HT-29 (cell line): Measurements from ENCODE around the gene SUSD3. TPM values are rescaled to one million over a fixed set of nuclear protein-coding genes. Genes with fewer than 3 reads are reported as not detected.

ENCODE experiments used
- DNase-seq: peaks from one replicate; pipeline ENCODE4 v3.0.0-alpha.2; 2015; ENCODE audit warnings: low spot score
- total RNA-seq: library from RNA; depleted of rRNA; stranded (reverse); fragments of >200 nt; shearing (Covaris generic); gene quantifications from 2 replicates; pipeline ENCODE4 v1.2.3, GENCODE V29; 2014; rRNA removed

Gene SUSD3
- total RNA-seq, 1 experiment from 2014 or later = 4.5 TPM

GRCh38 chr9:93134015-93134739 lies 75.7 kb downstream of the SUSD3 start, which contains the start of gene NINJ1:
Gene NINJ1 (minus strand): TSS chr9:93134251. CDS start chr9:93134217, 34 bp downstream.
- peak; percentile 57 for DNase-seq

Other genes with a start within 250 kb of the SUSD3 start
- 1.2 and 1.8 TPM in 2 replicates for gene ZNF484, start 180.7 kb upstream of the SUSD3 start, total RNA-seq
- 12.8 and 14.7 TPM in 2 replicates for gene FGD3, start 111.2 kb upstream of the SUSD3 start, total RNA-seq
- 142 and 170 TPM in 2 replicates for gene CARD19, start 37.5 kb downstream of the SUSD3 start, total RNA-seq
- gene NINJ1, start 75.5 kb downstream of the SUSD3 start, total RNA-seq = 45.0 and 49.7 TPM in 2 replicates
- gene WNK2, start 125.4 kb downstream of the SUSD3 start, total RNA-seq = 27.5 and 28.6 TPM in 2 replicates